ENCODE results near the gene TJP3. TPM values are rescaled to one million over a fixed set of nuclear protein-coding genes. Genes with fewer than 3 reads are reported as not detected.

Gene TJP3
- total RNA-seq, 3 donors from 2014 or later (not counting 1 experiment from before 2014, with no cell fraction given), result 1.1 to 2.9 (median 1.3) TPM

GRCh38 chr19:3673506-3674439 is 34.4 kb upstream of the TJP3 start:
- no peak overlapping the region for H3K4me3 Mint-ChIP-seq
- TF ChIP-seq, protein P1, sequence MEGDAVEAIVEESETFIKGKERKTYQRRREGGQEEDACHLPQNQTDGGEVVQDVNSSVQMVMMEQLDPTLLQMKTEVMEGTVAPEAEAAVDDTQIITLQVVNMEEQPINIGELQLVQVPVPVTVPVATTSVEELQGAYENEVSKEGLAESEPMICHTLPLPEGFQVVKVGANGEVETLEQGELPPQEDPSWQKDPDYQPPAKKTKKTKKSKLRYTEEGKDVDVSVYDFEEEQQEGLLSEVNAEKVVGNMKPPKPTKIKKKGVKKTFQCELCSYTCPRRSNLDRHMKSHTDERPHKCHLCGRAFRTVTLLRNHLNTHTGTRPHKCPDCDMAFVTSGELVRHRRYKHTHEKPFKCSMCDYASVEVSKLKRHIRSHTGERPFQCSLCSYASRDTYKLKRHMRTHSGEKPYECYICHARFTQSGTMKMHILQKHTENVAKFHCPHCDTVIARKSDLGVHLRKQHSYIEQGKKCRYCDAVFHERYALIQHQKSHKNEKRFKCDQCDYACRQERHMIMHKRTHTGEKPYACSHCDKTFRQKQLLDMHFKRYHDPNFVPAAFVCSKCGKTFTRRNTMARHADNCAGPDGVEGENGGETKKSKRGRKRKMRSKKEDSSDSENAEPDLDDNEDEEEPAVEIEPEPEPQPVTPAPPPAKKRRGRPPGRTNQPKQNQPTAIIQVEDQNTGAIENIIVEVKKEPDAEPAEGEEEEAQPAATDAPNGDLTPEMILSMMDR (IDR thresholded peaks at IDR 0.05), result no peak
- H3K36me3 Mint-ChIP-seq, result no peaks in the 10 kb centered on the region
- 91% methylated on average over 33 of the region's 34 CpGs for WGBS (ENCODE audit: insufficient coverage)
- H3K27me3 Mint-ChIP-seq (ENCODE audit: low read depth in 2 of 2), result no peaks in the 10 kb centered on the region
- H3K4me1 Mint-ChIP-seq, result peaks cover 30 to 57% of the 10 kb centered on the region in 2 donors
- H3K4me1 ChIP-seq (ENCODE audit: control insufficient read depth, insufficient read depth, low read length), result peaks cover 46% of the 10 kb centered on the region
- ATAC-seq (no peak), DNase-seq (no peak)
- H3K9me3 Mint-ChIP-seq, result no peaks in the 10 kb centered on the region
- no peak overlapping the region for H3K4me3 ChIP-seq (ENCODE audit: low read length)
- H3K27me3 ChIP-seq (ENCODE audit: control insufficient read depth, insufficient read depth, low read length), result no peaks in the 10 kb centered on the region
- no peaks in the 10 kb centered on the region for H3K9me3 ChIP-seq (ENCODE audit: control insufficient read depth, insufficient read depth, low read length)
- no peaks in the 10 kb centered on the region for H3K36me3 ChIP-seq (ENCODE audit: control insufficient read depth, insufficient read depth, low read length)
- H3K27ac ChIP-seq (ENCODE audit: low read length), result no peak overlapping the region
- intact Hi-C loops (cut with micrococcal nuclease), result no loop called here
- H3K27ac Mint-ChIP-seq, result peak overlapping the region; percentile 62 to 93

DNA sequence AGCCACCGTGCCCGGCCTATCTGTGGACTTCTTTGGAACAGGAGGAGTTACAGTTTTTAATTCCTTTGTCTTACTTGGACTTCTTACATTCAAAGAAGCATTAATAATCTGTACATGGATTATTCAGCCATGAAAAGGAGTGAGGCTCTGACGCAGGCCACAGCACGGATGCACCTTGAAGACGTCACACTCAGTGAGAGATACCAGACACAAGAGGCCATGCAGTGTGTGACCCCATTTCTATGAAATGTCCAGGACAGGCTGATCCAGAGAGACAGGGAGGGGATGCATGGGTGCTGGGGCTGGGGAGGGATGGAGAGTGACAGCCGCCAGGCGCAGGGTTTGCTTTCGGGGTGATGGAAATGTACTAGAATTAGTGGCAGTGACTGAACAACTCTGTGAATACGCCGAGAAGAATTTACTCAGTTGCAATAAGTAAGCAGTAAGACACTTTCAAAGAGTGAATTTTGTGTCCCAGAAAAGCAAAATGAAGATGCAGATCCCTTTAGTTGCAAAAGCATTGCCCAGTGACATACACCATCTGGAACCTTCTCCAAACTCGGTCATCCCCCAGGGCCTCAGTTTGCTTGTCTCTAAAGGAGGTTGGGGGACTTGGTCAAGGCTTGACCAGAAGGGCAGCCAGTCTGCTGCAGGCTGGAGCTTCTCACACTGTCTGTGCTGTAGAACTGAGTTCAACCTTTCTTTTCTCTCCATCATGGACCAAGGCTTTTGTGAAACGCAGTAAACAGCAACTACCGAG is 33.2 kb upstream of the TJP3 start:
- TF ChIP-seq, protein P1 (IDR thresholded peaks at IDR 0.05), result no peak
- H3K4me1 Mint-ChIP-seq, result peaks cover 36 to 55% of the 10 kb centered on the region in 2 donors
- no peaks in the 10 kb centered on the region for H3K27me3 Mint-ChIP-seq (ENCODE audit: low read depth in 2 of 2)
- no peak for ATAC-seq
- peak overlapping the region; percentile 56 for H3K4me3 Mint-ChIP-seq
- Histone ChIP-seq H3K36me3 (ENCODE audit: control insufficient read depth, insufficient read depth, low read length) (no peaks in the 10 kb centered on the region), H3K27ac (ENCODE audit: low read length) (no peak overlapping the region), H3K9me3 (ENCODE audit: control insufficient read depth, insufficient read depth, low read length) (no peaks in the 10 kb centered on the region), H3K4me1 (ENCODE audit: control insufficient read depth, insufficient read depth, low read length) (peaks cover 46% of the 10 kb centered on the region), H3K4me3 (ENCODE audit: low read length) (no peak overlapping the region), H3K27me3 (ENCODE audit: control insufficient read depth, insufficient read depth, low read length) (no peaks in the 10 kb centered on the region)
- intact Hi-C loops (cut with micrococcal nuclease), result no loop called here
- H3K9me3 Mint-ChIP-seq, result no peaks in the 10 kb centered on the region
- no peaks in the 10 kb centered on the region for H3K36me3 Mint-ChIP-seq
- DNase-seq, result no peak
- H3K27ac Mint-ChIP-seq, result peak overlapping the region; percentile 35 to 62
- 93% methylated on average over 13 of the region's 13 CpGs for WGBS (ENCODE audit: insufficient coverage)

- TF ChIP-seq, protein P1 (IDR thresholded peaks at IDR 0.05), result no peak
- H3K36me3 ChIP-seq (ENCODE audit: control insufficient read depth, insufficient read depth, low read length), result peaks cover 2% of the 10 kb centered on the region
- H3K9me3 ChIP-seq (ENCODE audit: control insufficient read depth, insufficient read depth, low read length), result no peaks in the 10 kb centered on the region
- Mint-ChIP-seq H3K4me3 (peak overlapping the region; percentile 31), H3K4me1 (peaks cover 25 to 40% of the 10 kb centered on the region in 2 donors), H3K27me3 (ENCODE audit: low read depth in 2 of 2) (no peaks in the 10 kb centered on the region), H3K36me3 (no peaks in the 10 kb centered on the region), H3K27ac (peak overlapping the region in 1 of 2 donors; percentile 90), H3K9me3 (no peaks in the 10 kb centered on the region)
- no peak for DNase-seq
- intact Hi-C loops (cut with micrococcal nuclease), result no loop called here
- ATAC-seq, result no peak
- peaks cover 20% of the 10 kb centered on the region for H3K4me1 ChIP-seq (ENCODE audit: control insufficient read depth, insufficient read depth, low read length)
- H3K27me3 ChIP-seq (ENCODE audit: control insufficient read depth, insufficient read depth, low read length), result no peaks in the 10 kb centered on the region
- no peak overlapping the region for H3K4me3 ChIP-seq (ENCODE audit: low read length)
- H3K27ac ChIP-seq (ENCODE audit: low read length), result no peak overlapping the region
- WGBS (ENCODE audit: insufficient coverage), result 90% methylated on average over 3 of the region's 3 CpGs
Observed at GRCh38 chr19:3678188-3678587, 30.0 kb upstream of the TJP3 start.
